ENCODE results near the gene GTSE1.

DNA sequence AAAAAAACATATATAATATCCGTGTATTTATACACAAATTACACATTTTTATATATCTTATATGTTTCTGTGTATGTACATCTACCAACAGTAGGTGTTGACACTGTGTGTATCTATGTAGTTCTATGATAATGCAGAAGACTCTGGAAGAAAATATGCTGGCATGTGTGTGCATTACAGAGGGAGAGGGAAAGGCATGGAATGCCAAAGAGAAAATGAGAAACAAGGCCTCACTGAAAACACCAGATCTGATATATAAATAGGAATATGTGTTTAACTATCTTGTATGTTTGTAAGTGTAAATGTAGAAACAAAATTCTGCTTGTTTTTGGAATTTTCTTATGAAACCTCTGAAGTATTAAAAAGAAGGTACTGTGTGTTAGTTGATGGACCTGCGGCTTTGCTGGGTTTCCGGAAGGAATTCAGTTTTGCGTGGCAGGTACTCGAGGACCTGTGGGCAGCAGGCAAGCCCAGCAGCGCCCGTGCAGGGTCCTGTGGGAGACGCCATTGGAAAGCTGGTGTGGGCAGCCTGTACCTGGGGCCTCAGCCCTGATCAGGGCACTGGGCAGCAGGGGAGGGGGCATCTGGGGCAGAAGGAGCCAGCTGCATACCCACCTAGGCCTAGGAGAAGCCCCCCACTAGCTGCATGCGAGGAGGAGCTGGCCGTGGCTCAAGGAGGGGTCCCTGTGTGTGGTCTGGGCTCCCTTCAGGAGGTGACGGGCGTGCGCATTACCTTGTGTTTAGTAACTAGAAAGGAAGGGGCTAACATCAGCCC lies 31.2 kb downstream of the GTSE1 start:
- no peak for TF ChIP-seq CTCF (IDR thresholded peaks at IDR 0.05)
- TF ChIP-seq POLR2AphosphoS5 (IDR thresholded peaks at IDR 0.05) = no peak
- no peak for TF ChIP-seq POLR2A (IDR thresholded peaks at IDR 0.05)
